GM18873 (cell line): ENCODE measurements around the gene INTS15.
A peak's percentile ranks its signal among the peaks of the same experiment; 100 is the strongest.

Experiments
- ATAC-seq: cut with Tn5 transposase; IDR thresholded peaks from one replicate; pipeline ENCODE4 v1.9.1; 2021; ENCODE audit warnings: mild to moderate bottlenecking, moderate library complexity, moderate number of reproducible peaks; ENCODE audit not compliant: unreplicated experiment, low FRiP score

Gene INTS15

DNA sequence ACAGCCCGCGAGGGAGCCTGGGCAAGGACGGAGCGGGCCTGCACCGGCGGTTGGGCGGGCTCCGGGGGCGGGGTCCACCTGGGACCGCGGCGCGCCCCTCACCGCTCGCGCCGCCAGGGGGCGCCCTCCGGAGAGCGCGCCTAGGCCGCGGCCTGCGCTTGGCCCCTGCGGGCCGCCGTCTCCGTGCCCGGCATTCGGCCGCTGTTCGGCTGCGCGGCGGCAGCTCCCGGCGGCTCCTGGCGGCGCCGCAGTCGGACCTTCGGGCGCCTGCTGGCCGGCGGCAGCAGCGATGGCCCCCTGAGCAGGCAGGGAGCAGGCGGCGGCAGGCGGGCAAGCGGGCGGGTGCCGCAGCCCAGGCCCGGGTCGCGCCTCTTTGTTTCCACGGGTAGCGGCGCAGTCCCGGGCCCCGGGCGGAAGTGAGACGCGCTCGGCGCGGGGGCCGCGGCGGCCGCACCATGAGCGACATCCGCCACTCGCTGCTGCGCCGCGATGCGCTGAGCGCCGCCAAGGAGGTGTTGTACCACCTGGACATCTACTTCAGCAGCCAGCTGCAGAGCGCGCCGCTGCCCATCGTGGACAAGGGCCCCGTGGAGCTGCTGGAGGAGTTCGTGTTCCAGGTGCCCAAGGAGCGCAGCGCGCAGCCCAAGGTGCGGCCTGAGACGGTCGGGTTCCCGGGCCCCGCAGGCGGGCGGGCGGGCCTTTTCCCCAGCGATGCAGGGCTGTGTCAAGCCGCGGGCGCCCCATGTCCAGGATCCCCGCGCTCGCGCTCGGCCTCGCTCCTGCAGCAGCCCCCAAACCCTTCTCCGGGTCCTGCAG lies at the start of gene INTS15:
TSS of gene INTS15 (plus strand) at position 193 of the 816 bp plus-strand sequence. CDS start at position 456, 263 bp downstream.
- peak; percentile 67 for ATAC-seq

DNA sequence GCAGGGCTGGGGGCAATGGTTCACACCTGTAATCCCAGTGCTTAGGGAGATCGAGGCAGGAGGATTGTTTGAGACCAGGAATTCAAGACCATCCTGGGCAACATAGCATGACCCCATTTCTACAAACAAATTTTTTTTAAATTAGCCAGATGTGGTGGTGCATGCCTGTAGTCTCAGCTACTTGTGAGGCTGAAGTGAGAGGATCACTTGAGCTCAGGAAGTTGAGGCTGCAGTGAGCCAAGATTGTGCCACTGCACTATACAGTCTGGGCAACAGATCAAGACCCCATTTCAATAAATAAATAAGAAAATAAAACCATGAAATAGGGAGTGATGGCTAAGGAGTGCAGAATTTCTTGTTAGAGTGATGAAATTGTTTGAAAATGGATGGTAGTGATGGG lies 47.5 kb upstream of the INTS15 start:
- ATAC-seq, result no peak

DNA sequence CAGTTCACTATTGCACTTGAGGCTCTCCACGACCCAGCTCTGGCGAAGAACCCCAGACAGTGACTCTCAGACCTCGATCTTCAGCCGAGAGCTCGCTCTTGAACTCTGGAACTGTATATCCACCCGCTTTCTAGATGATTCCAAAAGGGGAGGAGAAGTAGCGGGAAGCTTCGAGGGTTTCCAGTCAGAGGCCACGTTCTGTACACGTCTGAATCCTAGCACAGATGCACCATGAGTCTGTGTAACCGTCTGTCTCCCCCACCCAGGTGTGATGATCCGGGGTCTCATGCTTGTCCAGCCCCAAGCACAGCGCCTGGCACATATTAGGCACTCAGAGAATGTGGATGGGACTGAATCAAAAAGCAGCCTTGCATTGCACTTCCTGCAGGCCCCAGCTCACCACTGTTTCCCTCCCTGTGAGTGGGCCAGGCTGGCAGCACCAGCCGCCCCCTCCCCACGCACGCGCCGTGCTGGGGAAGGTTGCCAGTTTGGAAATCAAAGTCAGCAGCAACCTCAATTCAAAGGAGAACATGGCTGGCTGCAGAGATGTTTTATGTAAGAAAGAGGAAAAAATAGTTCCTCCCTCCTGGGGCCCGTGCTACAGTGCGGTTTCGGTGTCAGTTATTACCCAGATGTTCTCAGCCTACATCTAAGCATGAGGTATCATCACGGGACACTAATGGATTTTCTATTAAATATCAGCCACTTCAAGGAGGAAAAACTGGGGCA lies 44.3 kb upstream of the INTS15 start:
- no peak for ATAC-seq

DNA sequence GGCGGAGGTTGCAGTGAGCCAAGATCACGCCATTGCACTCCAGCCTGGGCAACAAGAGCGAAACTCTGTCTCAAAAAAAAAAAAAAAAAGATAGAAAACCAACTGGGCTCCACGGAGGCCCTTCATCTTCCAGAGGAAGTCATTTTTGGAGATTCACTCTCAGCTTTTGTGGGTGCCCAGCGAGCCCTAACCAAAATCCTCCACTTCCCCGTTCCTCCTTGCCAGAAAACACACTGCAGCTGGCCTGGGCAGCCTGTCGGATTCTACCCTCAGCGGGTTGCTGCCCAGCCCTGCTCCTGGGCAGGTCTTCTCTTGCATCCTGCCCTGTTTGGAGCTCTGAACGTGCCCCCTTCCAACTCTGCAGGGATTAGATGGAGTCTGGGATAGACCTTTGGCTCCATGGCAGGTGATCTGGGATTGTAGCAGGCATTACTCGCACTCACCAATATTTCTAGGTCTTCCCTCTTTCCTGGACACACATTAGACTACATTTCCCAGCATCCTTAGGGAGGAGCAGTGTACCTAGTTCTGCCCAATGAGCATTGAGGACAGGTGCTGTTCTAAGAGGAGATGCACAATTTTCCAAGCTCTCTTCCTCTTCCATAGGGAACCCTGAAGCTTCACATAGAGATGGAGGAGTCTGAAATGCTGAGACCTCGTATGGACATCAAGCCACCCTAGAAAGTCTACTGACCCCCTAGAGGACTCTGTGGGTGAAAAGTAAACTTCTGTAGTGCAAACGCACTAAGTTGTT lies 43.1 kb upstream of the INTS15 start:
- ATAC-seq, result no peak

DNA sequence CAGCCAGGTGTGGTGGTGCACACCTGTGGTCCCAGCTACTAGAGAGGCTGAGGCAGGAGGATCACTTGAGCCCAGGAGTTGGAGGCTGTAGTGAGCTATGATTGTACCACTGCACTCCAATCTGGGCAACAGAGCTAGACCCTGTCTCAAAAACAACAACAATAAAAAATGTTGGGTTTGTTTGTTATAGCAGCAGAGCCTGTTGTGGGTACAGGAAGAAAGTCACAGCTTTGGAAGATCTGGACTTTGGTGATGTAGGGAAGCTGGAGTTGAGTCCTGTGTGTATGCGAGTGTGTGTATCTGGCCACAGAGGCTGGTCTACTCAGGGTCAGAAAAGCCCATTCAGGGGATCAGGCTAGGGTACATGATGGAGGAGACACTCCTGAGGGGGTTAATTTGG lies 42.4 kb upstream of the INTS15 start:
- no peak for ATAC-seq

DNA sequence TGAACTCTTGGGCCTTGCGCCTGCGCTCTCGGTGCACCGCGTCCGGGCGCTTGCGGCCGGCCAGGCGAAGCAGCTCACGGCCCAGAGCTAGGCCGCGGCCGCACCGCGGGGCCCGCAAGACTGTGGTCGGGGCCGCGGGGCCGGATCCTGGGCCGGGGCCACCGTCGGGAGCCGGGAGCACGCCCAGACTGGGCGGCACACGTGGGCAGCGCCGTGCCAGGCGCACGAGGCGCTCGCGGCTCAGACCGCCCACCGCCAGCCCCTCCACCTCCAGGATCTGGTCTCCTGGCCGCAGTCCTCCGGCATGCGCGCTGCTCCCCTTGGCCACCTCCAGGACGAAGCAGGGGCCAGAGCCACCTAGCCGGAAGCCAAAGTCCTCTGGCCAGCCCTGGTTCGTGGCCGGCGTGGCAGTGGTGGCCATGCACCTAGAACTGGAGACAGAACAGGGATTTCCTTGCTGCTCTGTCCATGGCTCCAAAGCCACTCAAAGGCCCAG lies 38.8 kb upstream of the INTS15 start, which contains the start of gene GRID2IP:
TSS of gene GRID2IP (minus strand) at position 446 of the 496 bp plus-strand sequence. CDS start at position 421, 25 bp downstream.
- no peak for ATAC-seq

DNA sequence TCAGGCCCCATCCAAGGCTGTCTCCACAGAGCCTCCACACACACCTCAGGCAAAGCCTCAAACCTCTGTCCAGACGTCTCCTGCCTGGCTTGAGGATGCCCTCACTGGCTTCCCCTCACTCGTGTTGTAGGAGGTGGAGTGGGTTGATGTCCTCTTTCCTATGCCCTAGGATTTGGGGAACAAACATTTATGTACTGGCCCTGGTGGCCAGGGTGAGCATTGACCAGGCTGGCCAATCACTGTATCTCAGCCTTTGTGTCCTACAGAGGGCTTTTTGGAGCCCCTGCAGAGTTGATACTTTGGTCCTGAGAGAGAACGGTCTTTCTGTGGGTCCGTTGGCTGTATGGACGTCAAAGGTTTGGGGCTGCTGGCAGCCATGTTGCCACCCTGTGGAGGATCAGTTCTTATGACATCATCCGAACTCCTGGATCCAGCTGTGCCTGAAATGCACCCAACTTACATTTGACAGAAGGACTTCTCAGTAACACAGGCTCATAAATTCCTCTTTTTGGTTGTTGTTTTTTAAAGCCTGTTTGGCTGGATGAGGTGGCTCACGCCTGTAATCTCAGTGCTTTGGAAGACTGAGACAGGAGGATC lies 36.3 kb upstream of the INTS15 start:
- no peak for ATAC-seq

DNA sequence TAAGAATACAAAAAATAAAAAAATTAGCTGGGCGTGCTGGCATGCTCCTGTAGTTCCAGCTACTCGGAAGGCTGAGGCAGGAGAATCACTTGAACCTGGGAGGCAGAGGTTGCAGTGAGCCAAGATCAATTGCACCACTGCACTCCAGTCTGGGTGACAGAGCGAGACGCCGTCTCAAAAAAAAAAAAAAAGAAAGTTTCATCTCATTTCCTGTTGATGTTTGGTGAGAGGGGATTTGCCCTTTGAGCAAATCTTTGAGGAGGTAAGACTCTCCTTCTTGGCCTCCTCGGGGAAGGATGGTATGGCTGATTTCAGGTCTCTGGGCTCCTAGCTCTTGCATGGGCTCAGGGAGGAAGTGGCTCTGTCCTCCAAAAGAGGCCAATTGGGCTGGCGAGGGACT lies 35.0 kb upstream of the INTS15 start:
- ATAC-seq, result no peak

DNA sequence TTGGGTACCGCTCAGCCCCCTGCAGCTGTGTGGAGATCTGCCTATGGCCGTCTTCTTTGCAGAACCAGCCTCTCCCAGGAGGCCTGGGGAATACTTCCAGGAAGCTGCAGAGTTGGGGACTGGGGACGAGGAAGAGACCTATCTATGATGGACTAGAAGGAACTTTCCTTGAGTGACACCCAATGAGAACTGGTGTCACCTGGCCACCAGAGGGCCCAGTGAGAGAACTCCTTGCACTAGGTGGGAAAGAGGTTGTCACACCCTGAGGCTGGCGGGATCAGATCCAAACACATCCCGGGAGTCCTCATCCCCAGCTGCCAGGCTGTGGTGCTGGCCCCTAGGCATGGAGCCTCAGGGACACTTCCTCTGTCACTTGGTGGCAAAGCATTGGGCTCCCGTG lies 33.6 kb upstream of the INTS15 start:
- no peak for ATAC-seq

DNA sequence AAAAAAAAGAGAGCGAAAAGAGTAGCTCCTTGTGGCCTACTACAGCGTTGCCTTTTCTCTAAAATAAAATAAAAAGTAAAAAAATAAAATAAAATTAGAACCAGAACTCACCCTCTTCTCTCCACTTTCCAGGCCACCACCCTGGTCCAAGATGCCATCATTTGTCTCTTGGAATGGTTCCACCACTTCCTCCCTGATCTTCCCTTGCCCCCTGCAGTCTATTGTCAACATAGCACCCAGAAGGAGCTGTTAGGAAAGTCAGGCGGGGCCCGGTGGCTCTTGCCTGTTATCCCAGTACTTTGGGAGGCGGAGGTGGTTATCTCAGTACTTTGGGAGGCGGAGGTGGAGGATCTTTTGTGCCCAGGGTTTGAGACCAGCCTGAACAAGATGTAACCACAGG lies 31.0 kb upstream of the INTS15 start:
- no peak for ATAC-seq

DNA sequence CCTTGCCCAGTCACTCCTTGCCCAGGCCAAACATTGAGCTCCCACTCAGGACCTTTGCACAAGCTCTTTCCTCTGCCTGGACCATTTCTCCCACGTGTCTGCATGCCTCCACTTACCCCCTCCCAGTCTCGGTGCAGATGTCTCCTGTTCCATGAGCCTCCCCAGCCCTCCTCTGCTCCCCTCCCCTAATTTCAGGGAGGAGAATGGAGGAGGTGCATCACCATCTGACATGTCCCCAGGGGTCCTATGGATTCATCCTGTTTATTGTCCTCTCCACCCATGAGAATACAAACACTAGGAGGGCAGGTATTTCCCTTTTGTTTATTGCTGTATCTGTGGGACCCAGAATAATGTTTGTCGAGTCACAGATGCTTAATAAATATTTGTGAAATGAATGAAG lies 29.9 kb upstream of the INTS15 start:
- no peak for ATAC-seq

DNA sequence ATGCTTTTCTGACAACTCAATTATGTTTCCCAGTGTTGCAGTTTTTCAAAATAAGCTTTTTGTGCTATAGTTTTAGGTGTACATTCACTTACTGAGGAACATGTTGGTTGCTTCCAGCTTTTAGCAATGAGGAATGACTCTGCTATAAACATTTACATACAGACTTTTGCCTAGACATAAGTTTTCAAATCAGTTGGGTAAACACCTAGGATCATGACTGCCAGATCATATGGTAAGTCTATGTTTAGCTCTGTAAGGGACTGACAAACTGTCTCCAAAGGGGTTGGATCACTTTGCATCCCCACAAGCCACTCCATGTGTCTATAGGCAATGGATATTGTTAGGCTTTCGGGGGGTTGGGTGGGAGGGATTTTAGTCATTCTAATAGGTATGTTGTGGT lies 27.7 kb upstream of the INTS15 start:
- no peak for ATAC-seq

DNA sequence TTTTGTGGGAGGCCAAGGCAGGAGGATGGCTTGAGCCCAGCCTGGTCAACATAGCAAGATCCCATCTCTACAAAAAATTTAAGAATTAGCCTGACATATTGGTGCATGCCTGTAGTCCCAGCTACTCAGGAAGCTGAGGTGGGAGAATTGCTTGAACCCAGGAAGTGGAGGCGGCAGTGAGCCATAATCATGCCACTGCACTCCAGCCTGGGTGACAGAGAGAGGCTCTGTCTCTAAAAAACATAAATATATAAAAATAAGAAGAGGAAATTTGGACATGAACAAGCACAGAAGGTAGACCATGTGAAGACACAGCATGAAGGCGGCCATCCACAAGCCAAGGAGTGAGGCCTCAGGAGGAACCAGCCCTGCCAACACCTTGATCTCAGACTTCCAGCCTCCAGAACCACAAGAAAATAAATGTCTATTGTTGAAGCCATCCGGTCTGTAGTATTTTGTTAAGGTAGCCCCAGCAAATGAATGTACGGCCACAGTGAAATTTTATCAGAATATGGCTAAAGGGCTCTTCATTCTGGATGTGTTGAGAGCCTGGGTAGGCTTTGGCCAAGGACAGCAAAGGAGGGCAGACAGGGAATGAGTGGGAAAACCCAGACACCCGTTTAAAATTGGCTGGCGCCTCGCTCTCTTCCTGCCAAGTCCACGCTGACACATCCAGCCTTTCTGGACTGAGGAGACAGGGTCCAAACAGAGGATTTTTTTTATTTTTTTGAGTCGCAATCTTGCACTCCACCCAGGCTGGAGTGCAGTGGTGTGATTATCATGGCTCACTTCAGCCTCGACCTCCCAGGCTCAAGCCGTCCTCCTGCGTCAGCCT lies 25.7 kb upstream of the INTS15 start:
- no peak for ATAC-seq

DNA sequence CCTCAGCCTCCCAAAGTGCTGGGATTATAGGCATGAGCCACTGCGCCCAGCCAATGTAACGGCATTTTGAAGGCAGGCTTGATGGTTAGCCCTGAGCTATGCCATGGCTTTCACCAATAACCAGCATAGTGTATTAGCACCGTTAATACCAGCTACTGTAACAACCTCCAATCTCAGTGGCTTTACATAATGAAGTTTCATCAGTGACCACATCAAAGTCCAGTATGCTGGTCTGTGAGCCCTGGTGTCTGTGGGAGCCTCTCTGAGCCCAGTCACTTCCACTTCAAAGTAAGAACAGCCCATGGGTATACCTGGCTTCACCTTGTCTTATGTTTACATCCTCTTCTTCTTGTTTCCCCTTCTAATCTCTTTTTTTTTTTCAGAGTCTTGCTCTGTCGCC lies 24.2 kb upstream of the INTS15 start:
- ATAC-seq, result no peak

DNA sequence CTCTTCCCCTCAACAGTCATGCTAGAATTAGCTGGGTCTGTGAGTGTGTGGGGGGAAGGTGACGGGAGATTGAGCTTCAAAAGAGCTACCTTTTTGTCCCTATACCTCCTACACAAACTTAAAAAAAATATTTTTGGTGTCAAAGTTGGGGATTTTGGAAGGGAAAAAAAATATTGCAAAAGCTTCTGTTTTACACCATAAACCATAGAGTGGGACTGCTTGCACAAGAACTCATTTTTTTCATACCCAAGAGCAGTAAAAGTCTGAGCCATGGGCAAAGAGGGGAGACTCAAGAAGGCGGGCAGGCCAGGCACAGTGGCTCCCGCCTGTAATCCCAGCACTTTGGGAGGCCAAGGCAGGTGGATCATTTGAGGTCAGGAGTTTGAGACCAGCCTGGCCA lies 21.9 kb upstream of the INTS15 start:
- ATAC-seq, result no peak

DNA sequence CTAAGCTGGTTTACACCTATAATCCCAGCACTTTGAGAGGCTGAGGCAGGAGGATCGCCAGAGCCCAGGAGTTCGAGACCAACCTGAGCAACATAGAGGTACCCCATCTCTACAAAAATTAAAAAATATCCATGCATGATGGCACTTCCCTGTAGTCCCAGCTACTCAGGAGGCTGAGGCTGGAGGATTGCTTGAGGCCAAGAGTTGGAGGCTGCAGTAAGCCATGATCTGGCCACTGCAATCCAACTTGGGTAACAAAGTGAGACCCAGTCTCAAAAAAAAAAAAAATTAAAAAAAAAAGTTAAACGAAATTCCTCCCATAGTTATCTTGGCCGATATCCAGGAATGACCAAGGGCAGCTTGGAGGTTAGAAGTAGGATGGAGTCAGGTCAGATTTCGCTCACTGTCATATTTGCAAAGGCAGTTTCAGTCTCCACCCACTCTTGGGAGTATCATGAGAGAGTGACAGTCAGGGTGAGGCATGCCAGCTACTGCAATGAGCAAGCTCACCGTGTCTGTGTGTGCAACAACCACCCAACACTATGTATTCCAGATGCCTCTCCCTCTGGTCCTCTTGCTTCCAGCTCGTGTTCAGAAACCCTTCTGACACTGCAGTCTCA lies 18.6 kb upstream of the INTS15 start:
- no peak for ATAC-seq

DNA sequence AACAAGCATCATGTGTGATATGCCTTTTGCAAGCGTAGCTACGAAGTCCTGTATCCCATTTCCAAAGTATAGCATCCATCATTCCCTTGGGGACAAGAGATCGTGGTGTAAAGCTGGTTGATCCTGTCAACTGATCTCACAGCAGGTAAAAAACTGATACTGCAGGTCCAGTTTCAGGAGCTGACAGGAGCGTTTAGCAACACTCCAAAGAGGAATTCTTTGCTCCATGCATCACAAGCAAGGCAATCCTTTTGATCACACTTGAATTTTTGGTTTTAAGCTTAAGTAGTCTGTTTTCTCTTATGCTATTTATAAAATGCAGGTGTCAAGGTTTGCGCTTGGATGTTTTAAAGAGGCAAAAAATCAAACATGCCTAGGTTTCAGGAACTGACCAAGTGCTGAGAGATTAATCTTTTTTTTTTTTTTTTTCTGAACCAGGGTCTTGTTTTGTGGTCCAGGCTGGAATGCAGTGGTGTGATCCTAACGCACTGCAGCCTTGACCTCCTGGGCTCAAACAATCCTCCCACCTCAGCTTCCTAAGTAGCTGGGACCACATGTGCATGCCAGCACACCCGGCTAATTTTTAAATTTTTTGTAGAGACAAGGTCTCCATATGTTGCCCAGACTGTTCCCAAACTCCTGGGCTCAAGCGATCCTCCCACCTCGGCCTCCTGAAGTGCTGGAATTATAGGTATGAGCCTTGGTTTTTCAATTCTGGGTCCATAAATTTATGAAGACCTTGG lies 14.4 kb upstream of the INTS15 start:
- no peak for ATAC-seq

DNA sequence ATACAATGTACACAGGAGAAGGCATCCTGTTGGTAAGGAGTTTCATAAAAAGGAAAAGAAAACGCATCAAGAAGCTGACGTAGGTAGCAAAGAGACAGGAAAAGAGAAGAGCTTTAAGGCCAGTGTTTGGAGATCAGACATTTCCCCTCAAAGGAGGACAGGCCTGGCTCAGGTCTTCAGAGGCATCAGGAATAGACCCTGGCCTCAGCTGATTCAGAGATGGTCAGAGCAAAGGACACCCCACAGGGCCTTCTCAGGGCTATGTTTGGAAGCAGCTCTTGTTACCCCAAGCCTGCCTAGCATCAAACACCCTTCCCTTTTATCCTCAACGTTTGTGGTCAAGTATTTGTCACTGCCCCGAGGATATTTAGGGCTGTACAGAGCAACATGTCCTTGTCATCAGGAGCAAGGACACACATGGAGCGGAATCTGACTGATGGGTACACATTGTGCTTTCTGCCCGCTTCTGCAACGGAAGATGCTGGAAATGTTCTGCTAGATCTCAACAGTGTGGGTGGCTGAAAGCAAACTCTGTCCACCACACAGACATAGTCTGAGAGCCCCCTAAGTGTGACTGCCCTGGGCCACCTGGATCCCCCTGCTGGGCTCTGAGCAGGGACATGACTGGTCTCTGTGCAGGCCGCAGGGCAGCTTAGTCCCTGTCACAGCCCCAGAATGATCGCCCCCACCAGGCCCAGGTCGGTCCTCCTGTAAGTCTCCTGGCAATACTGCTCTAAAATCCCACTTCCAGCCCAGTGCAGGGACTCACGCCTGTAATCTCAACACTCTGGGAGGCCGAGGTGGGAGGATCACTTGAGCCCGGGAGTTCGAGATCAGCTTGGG lies 13.6 kb upstream of the INTS15 start:
- ATAC-seq, result no peak
